Measurements from ENCODE around the gene THEM4.

- TF ChIP-seq, protein P1, sequence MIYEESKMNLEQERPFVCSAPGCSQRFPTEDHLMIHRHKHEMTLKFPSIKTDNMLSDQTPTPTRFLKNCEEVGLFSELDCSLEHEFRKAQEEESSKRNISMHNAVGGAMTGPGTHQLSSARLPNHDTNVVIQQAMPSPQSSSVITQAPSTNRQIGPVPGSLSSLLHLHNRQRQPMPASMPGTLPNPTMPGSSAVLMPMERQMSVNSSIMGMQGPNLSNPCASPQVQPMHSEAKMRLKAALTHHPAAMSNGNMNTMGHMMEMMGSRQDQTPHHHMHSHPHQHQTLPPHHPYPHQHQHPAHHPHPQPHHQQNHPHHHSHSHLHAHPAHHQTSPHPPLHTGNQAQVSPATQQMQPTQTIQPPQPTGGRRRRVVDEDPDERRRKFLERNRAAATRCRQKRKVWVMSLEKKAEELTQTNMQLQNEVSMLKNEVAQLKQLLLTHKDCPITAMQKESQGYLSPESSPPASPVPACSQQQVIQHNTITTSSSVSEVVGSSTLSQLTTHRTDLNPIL (CRISPR knock-in tag; IDR thresholded peaks at IDR 0.05; ENCODE audit: low read depth) = no peak
- TF ChIP-seq, protein P2, sequence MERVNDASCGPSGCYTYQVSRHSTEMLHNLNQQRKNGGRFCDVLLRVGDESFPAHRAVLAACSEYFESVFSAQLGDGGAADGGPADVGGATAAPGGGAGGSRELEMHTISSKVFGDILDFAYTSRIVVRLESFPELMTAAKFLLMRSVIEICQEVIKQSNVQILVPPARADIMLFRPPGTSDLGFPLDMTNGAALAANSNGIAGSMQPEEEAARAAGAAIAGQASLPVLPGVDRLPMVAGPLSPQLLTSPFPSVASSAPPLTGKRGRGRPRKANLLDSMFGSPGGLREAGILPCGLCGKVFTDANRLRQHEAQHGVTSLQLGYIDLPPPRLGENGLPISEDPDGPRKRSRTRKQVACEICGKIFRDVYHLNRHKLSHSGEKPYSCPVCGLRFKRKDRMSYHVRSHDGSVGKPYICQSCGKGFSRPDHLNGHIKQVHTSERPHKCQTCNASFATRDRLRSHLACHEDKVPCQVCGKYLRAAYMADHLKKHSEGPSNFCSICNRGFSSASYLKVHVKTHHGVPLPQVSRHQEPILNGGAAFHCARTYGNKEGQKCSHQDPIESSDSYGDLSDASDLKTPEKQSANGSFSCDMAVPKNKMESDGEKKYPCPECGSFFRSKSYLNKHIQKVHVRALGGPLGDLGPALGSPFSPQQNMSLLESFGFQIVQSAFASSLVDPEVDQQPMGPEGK (CRISPR knock-in tag; IDR thresholded peaks at IDR 0.05; ENCODE audit: borderline replicate concordance) = no peak
- TF ChIP-seq GLIS3 (CRISPR knock-in tag; IDR thresholded peaks at IDR 0.05) (no peak), RARB (CRISPR knock-in tag; IDR thresholded peaks at IDR 0.05) (no peak), ARNTL (CRISPR knock-in tag; IDR thresholded peaks at IDR 0.05; ENCODE audit: borderline replicate concordance, low read depth) (no peak), CSRNP3 (CRISPR knock-in tag; IDR thresholded peaks at IDR 0.05) (no peak), ESRRG (CRISPR knock-in tag; IDR thresholded peaks at IDR 0.05) (no peak), ZFP3 (CRISPR knock-in tag; IDR thresholded peaks at IDR 0.05) (no peak)
- TF ChIP-seq, protein P3, sequence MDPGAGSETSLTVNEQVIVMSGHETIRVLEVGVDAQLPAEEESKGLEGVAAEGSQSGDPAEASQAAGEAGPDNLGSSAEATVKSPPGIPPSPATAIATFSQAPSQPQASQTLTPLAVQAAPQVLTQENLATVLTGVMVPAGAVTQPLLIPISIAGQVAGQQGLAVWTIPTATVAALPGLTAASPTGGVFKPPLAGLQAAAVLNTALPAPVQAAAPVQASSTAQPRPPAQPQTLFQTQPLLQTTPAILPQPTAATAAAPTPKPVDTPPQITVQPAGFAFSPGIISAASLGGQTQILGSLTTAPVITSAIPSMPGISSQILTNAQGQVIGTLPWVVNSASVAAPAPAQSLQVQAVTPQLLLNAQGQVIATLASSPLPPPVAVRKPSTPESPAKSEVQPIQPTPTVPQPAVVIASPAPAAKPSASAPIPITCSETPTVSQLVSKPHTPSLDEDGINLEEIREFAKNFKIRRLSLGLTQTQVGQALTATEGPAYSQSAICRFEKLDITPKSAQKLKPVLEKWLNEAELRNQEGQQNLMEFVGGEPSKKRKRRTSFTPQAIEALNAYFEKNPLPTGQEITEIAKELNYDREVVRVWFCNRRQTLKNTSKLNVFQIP (CRISPR knock-in tag; IDR thresholded peaks at IDR 0.05; ENCODE audit: borderline replicate concordance, low read depth) = no peak
Measured at GRCh38 chr1:151831605-151832004, 77.7 kb downstream of the THEM4 start, which contains the start of gene RORC.
